Naive thymus-derived CD4-positive, alpha-beta T cell (primary cell): ENCODE data around the gene DDX31. TPM values are rescaled to one million over a fixed set of nuclear protein-coding genes. Genes with fewer than 3 reads are reported as not detected.

ENCODE experiments used
- ATAC-seq: fragments of 150-1000 bp; cut with Tn5 transposase; 2 replicates; pipeline ENCODE4 v1.10.0; 2021; ENCODE audit warnings: mild to moderate bottlenecking, moderate library complexity
- CTCF ChIA-PET: fragments of 350-600 bp; sonication (Branson Sonifier 250); formaldehyde crosslinking; loops from one replicate; lab custom pipeline; 2021; ENCODE audit warnings: antibody characterized with exemption; lab: Charles Lee
- POLR2A ChIA-PET: fragments of 350-600 bp; sonication (Branson Sonifier 250); formaldehyde crosslinking; loops from one replicate; lab custom pipeline; 2021; ENCODE audit warnings: antibody characterized with exemption, inconsistent platforms; lab: Charles Lee
- DNase-seq, 9 donors: peaks; one replicate each; pipeline versions ENCODE4 v3.0.0 to v3.0.0-alpha.2; 2020 to 2022; ENCODE audit warnings: mixed read lengths in 1 of 9
- H3K27ac ChIP-seq: one replicate; pipeline ENCODE4 v1.7.0; 2013; ENCODE audit warnings: mild to moderate bottlenecking, low read depth, low read length, moderate library complexity
- H3K27me3 ChIP-seq, 2 donors: one replicate each; pipeline ENCODE4 v1.7.0; 2013; ENCODE audit warnings: low read length in 2 of 2, mild to moderate bottlenecking in 2 of 2, moderate library complexity in 2 of 2; ENCODE audit not compliant: control insufficient read depth in 2 of 2, insufficient read depth in 2 of 2
- H3K36me3 ChIP-seq, 3 experiments: 1 replicate in 2 of 3; 2 replicates in 1 of 3; pipeline ENCODE4 v1.7.0; 2013; ENCODE audit warnings: low read length in 3 of 3, mild to moderate bottlenecking in 3 of 3, moderate library complexity in 1 of 3; ENCODE audit not compliant: insufficient read depth in 3 of 3, control insufficient read depth in 2 of 3
- H3K4me1 ChIP-seq, 2 donors: one replicate each; pipeline ENCODE4 v1.7.0; 2013; ENCODE audit warnings: low read length in 2 of 2, mild to moderate bottlenecking in 2 of 2, moderate library complexity in 1 of 2; ENCODE audit not compliant: control insufficient read depth in 2 of 2, insufficient read depth in 2 of 2
- H3K4me3 ChIP-seq: 2 replicates; pipeline ENCODE4 v1.7.0; 2013; ENCODE audit warnings: mild to moderate bottlenecking, low read length
- H3K9me3 ChIP-seq, 3 experiments: 1 replicate in 2 of 3; 2 replicates in 1 of 3; pipeline ENCODE4 v1.7.0; 2013; ENCODE audit warnings: low read length in 3 of 3; ENCODE audit not compliant: control insufficient read depth in 2 of 3
- H3K27ac Mint-ChIP-seq, 9 donors: one replicate each; pipeline ENCODE4 v1.8.0; 2020 to 2022; ENCODE audit warnings: mixed read lengths in 9 of 9, mild to moderate bottlenecking in 8 of 9, moderate library complexity in 5 of 9, inconsistent platforms in 2 of 9
- H3K27me3 Mint-ChIP-seq, 5 donors: one replicate each; pipeline ENCODE4 v1.8.0; 2021 to 2022; ENCODE audit warnings: mixed read lengths in 5 of 5, mild to moderate bottlenecking in 1 of 5
- H3K36me3 Mint-ChIP-seq, 5 donors: one replicate each; pipeline ENCODE4 v1.8.0; 2020 to 2022; ENCODE audit warnings: mixed read lengths in 5 of 5, mild to moderate bottlenecking in 3 of 5, inconsistent platforms in 1 of 5
- H3K4me1 Mint-ChIP-seq, 7 donors: one replicate each; pipeline ENCODE4 v1.8.0; 2020 to 2022; ENCODE audit warnings: mixed read lengths in 7 of 7, mild to moderate bottlenecking in 3 of 7, inconsistent platforms in 1 of 7
- H3K4me3 Mint-ChIP-seq, 10 donors: one replicate each; pipeline ENCODE4 v1.8.0; 2020 to 2022; ENCODE audit warnings: mild to moderate bottlenecking in 10 of 10, mixed read lengths in 10 of 10, moderate library complexity in 6 of 10, inconsistent platforms in 2 of 10
- H3K9me3 Mint-ChIP-seq, 11 donors: one replicate each; pipeline ENCODE4 v1.8.0; 2020 to 2022; ENCODE audit warnings: mixed read lengths in 11 of 11, mild to moderate bottlenecking in 4 of 11, inconsistent platforms in 1 of 11, moderate library complexity in 1 of 11
- intact Hi-C, 2 donors: fragments of 100-400 bp; cut with micrococcal nuclease; formaldehyde crosslinking; loops; one replicate each; pipeline ENCODE4 v1.15.1; 2023
- polyA plus RNA-seq, 2 donors: library from polyadenylated mRNA; unstranded; fragments of 300-500 nt; fragmentation: Illumina TruSeq; gene quantifications; one replicate each; pipeline ENCODE4 v1.2.3, GENCODE V29; 2021
- total RNA-seq, 6 experiments: library from RNA in 5 of 6; stranded (reverse) in 5 of 6; gene quantifications; 1 replicate in 5 of 6; 2 replicates in 1 of 6; pipeline ENCODE4 v1.2.3 and lab custom pipeline; 2021 to 2026

The DDX31 gene
- total and polyA plus RNA-seq, 7 experiments from 2014 or later, result 8.2 to 28.0 (median 18.2) TPM

- H3K36me3 Mint-ChIP-seq, result peaks cover 3 to 32% (median 16%) of the 10 kb centered on the region in 5 donors
- Histone ChIP-seq H3K9me3 (no peaks in the 10 kb centered on the region), H3K36me3 (peaks cover 0 to 18% (median 0%) of the 10 kb centered on the region in 3 experiments), H3K4me1 (no peaks in the 10 kb centered on the region), H3K4me3 (no peak overlapping the region), H3K27ac (no peak overlapping the region), H3K27me3 (peaks cover 3 to 4% of the 10 kb centered on the region in 2 donors)
- peak overlapping the region in 1 of 9 donors; percentile 38 for H3K27ac Mint-ChIP-seq
- intact Hi-C loops, result no loop called here
- peak overlapping the region in 2 of 10 donors; percentile 14 to 19 for H3K4me3 Mint-ChIP-seq
- peaks cover 36 to 68% (median 48%) of the 10 kb centered on the region in 5 donors for H3K27me3 Mint-ChIP-seq
- ChIA-PET CTCF (no interaction called here), POLR2A (no interaction called here)
- H3K4me1 Mint-ChIP-seq, result peaks cover 0 to 18% (median 11%) of the 10 kb centered on the region in 7 donors
- no peaks in the 10 kb centered on the region for H3K9me3 Mint-ChIP-seq
- DNase-seq (no peak), ATAC-seq (no peak)
Measured at GRCh38 chr9:132591244-132591643, 78.5 kb downstream of the DDX31 start.

- Histone ChIP-seq H3K4me1 (no peaks in the 10 kb centered on the region), H3K9me3 (no peaks in the 10 kb centered on the region), H3K4me3 (no peak overlapping the region), H3K27me3 (peaks cover 7 to 9% of the 10 kb centered on the region in 2 donors), H3K27ac (no peak overlapping the region), H3K36me3 (peaks cover 0 to 12% (median 0%) of the 10 kb centered on the region in 3 experiments)
- Mint-ChIP-seq H3K4me3 (peak overlapping the region in 1 of 10 donors; percentile 14), H3K36me3 (peaks cover 3 to 25% (median 10%) of the 10 kb centered on the region in 5 donors), H3K27me3 (peaks cover 43 to 68% (median 55%) of the 10 kb centered on the region in 5 donors), H3K4me1 (peaks cover 0 to 18% (median 12%) of the 10 kb centered on the region in 7 donors), H3K27ac (peak overlapping the region in 1 of 9 donors; percentile 68), H3K9me3 (no peaks in the 10 kb centered on the region)
- DNase-seq (no peak), ATAC-seq (no peak)
- intact Hi-C loops, result no loop called here
- ChIA-PET POLR2A (no interaction called here), CTCF (no interaction called here)
Measured at GRCh38 chr9:132590318-132591182, 79.2 kb downstream of the DDX31 start.

DNA sequence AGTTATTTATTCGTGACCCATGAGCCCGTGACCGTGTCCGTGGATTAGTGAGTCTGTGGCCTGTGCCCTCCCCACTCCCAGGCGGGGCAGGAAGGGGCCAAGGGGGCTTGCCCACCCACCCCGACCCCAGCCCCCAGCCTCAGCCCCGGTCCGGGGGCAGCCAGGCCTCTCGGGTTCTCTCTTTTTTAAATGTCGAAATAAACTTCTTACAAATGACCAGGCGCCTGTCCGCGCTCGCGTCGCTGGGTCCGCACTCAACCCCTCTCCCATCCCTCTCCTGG is 79.8 kb downstream of the DDX31 start:
- no peak for DNase-seq
- H3K36me3 Mint-ChIP-seq, result peaks cover 3 to 19% (median 7%) of the 10 kb centered on the region in 5 donors
- Histone ChIP-seq H3K27ac (no peak overlapping the region), H3K36me3 (peaks cover 0 to 7% (median 0%) of the 10 kb centered on the region in 3 experiments), H3K4me1 (no peaks in the 10 kb centered on the region), H3K27me3 (peaks cover 12 to 15% of the 10 kb centered on the region in 2 donors), H3K9me3 (no peaks in the 10 kb centered on the region), H3K4me3 (no peak overlapping the region)
- ATAC-seq, result no peak
- ChIA-PET POLR2A (no interaction called here), CTCF (no interaction called here)
- H3K9me3 Mint-ChIP-seq, result no peaks in the 10 kb centered on the region
- H3K4me1 Mint-ChIP-seq, result peaks cover 0 to 18% (median 12%) of the 10 kb centered on the region in 7 donors
- H3K4me3 Mint-ChIP-seq, result no peak overlapping the region
- intact Hi-C loops, result no loop called here
- peak overlapping the region in 1 of 9 donors; percentile 68 for H3K27ac Mint-ChIP-seq
- peaks cover 46 to 70% (median 58%) of the 10 kb centered on the region in 5 donors for H3K27me3 Mint-ChIP-seq

DNA sequence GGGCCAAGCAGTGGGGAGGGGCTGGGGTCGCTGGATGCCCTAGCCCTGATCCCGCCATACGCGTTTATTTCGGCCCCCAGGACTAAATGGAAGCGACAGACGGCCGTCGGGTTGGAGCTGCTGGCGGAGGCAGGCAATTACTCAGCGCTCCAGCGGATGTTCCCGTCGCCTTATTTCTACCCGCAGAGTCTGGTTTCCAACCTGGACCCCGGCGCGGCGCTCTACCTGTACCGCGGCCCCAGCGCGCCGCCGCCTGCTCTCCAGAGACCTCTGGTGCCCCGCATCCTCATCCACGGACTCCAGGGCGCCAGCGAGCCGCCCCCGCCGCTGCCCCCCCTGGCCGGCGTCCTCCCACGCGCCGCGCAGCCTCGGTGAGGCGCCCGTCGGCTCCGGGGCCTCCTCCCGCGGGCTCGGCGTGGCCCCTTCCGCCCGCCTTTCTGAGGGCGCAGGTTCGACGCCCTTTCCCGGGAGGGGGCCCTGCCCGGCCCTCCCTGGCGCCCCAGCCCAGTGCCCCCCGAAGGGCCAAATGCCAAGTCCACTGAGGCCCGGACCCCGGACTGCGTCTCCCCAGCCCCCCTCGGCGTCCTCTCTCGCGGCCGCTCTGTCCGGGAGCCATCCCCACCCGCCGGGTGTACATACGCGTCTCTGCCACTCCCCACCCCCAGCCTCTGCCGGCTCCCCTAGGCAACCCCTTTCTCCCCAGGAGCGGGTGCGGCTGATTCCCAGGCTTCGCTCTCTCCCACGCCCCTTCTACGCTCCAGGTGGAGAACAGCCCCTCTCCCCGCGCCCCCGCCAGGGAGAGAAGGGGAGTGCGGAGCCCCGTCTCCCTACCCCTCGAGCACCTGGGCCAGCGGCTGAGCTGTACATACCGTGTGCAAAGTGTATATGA is 80.4 kb downstream of the DDX31 start:
- peak overlapping the region in 1 of 9 donors; percentile 74 for H3K27ac Mint-ChIP-seq
- peaks cover 0 to 18% (median 12%) of the 10 kb centered on the region in 7 donors for H3K4me1 Mint-ChIP-seq
- Histone ChIP-seq H3K4me3 (no peak overlapping the region), H3K4me1 (no peaks in the 10 kb centered on the region), H3K36me3 (peaks cover 0 to 1% (median 0%) of the 10 kb centered on the region in 3 experiments), H3K9me3 (no peaks in the 10 kb centered on the region), H3K27me3 (peaks cover 15 to 18% of the 10 kb centered on the region in 2 donors), H3K27ac (no peak overlapping the region)
- ChIA-PET CTCF (interaction anchor here (0.6 kb wide), 1 partner anchor 20 kb away, joined by 11 read pairs; no protein-coding TSS in a partner anchor), POLR2A (no interaction called here)
- peaks cover 46 to 73% (median 64%) of the 10 kb centered on the region in 5 donors for H3K27me3 Mint-ChIP-seq
- H3K36me3 Mint-ChIP-seq, result peaks cover 0 to 13% (median 5%) of the 10 kb centered on the region in 5 donors
- DNase-seq, result no peak
- H3K4me3 Mint-ChIP-seq, result no peak overlapping the region
- H3K9me3 Mint-ChIP-seq, result no peaks in the 10 kb centered on the region
- no peak for ATAC-seq
- intact Hi-C loops, result no loop called here

- no peaks in the 10 kb centered on the region for H3K36me3 ChIP-seq
- peaks cover 20 to 24% of the 10 kb centered on the region in 2 donors for H3K27me3 ChIP-seq
- H3K27ac ChIP-seq, result no peak overlapping the region
- DNase-seq, result no peak
- ChIA-PET CTCF (interaction anchor here (0.6 kb wide), 1 partner anchor 19 kb away, joined by 11 read pairs; no protein-coding TSS in a partner anchor), POLR2A (no interaction called here)
- peaks cover 0 to 4% (median 0%) of the 10 kb centered on the region in 11 donors for H3K9me3 Mint-ChIP-seq
- no peak overlapping the region for H3K4me3 ChIP-seq
- no peak overlapping the region for H3K4me3 Mint-ChIP-seq
- H3K36me3 Mint-ChIP-seq, result peaks cover 0 to 6% (median 3%) of the 10 kb centered on the region in 5 donors
- intact Hi-C loops, result no loop called here
- no peak for ATAC-seq
- H3K9me3 ChIP-seq, result no peaks in the 10 kb centered on the region
- no peaks in the 10 kb centered on the region for H3K4me1 ChIP-seq
- H3K27me3 Mint-ChIP-seq, result peaks cover 50 to 80% (median 70%) of the 10 kb centered on the region in 5 donors
- H3K27ac Mint-ChIP-seq, result peak overlapping the region in 1 of 9 donors; percentile 33
- peaks cover 0 to 18% (median 12%) of the 10 kb centered on the region in 7 donors for H3K4me1 Mint-ChIP-seq
Measured at GRCh38 chr9:132588501-132589147, 81.2 kb downstream of the DDX31 start.

GRCh38 chr9:132588098-132588497 is 81.7 kb downstream of the DDX31 start:
- no peak overlapping the region for H3K4me3 ChIP-seq
- ChIA-PET POLR2A (no interaction called here), CTCF (no interaction called here)
- DNase-seq, result no peak
- ATAC-seq, result no peak
- H3K9me3 ChIP-seq, result no peaks in the 10 kb centered on the region
- Mint-ChIP-seq H3K36me3 (peaks cover 0 to 5% (median under 1%) of the 10 kb centered on the region in 5 donors), H3K27ac (peak overlapping the region in 1 of 9 donors; percentile 33), H3K9me3 (peaks cover 0 to 4% (median 0%) of the 10 kb centered on the region in 11 donors), H3K4me1 (peaks cover 0 to 18% (median 12%) of the 10 kb centered on the region in 7 donors), H3K4me3 (no peak overlapping the region), H3K27me3 (peaks cover 49 to 85% (median 70%) of the 10 kb centered on the region in 5 donors)
- H3K27me3 ChIP-seq, result peaks cover 26 to 27% of the 10 kb centered on the region in 2 donors
- intact Hi-C loops, result no loop called here
- H3K27ac ChIP-seq, result no peak overlapping the region
- H3K36me3 ChIP-seq, result no peaks in the 10 kb centered on the region
- H3K4me1 ChIP-seq, result no peaks in the 10 kb centered on the region
